ENCODE measurements around the gene GYS2.

DNA sequence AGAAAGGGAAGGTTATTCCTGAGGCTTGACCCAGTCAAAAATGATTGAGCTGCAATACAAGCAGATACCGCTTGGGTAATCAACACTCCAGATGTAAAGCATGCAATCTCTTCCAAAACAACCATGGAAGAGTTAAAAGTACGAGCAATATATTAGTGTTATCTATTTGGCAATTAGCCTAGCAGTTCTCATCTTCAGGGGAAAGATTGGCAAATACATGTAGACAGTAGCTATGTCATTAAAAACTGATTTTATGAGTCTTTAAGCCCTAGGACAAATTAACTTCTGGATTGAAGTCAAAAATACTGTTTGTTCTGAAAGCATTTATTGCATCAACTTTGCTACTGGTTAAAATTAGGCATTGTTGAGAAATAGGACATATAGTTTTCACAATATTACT, 9.3 kb upstream of the GYS2 start:
- TF ChIP-seq MAFK (IDR thresholded peaks at IDR 0.05; ENCODE audit: low read length): no peak
- no peak for TF ChIP-seq RBM14 (IDR thresholded peaks at IDR 0.05; ENCODE audit: borderline replicate concordance, insufficient read depth, low read depth, low read length)

Data from K562 (cell line).